CD4-positive, alpha-beta T cell (primary cell): ENCODE data around the gene ARSI. TPM values are rescaled to one million over a fixed set of nuclear protein-coding genes. Genes with fewer than 3 reads are reported as not detected.

Source experiments
- ATAC-seq: fragments of 200-7000 bp; cut with Tn5 transposase; one replicate; pipeline ENCODE4 v1.10.0; 2022; ENCODE audit warnings: mild to moderate bottlenecking; ENCODE audit not compliant: poor library complexity
- CTCF ChIA-PET: fragments of 350-600 bp; sonication (Branson Sonifier 250); formaldehyde crosslinking; loops from one replicate; lab custom pipeline; 2021; ENCODE audit warnings: antibody characterized with exemption, inconsistent platforms; lab: Charles Lee
- POLR2A ChIA-PET: fragments of 350-600 bp; sonication (Branson Sonifier 250); formaldehyde crosslinking; loops from one replicate; lab custom pipeline; 2021; ENCODE audit warnings: antibody characterized with exemption, inconsistent platforms; lab: Charles Lee
- DNase-seq, 14 experiments: peaks; one replicate each; pipeline ENCODE4 v3.0.0-alpha.2; 2013 to 2020; ENCODE audit warnings: mixed read lengths in 2 of 14
- H3K27ac ChIP-seq, 2 donors: one replicate each; pipeline versions ENCODE4 v1.5.1 to v1.7.0; 2013; ENCODE audit warnings: low read length in 2 of 2, low read depth in 1 of 2, mild to moderate bottlenecking in 1 of 2
- H3K27me3 ChIP-seq, 2 experiments: 1 replicate in 1 of 2; 2 replicates in 1 of 2; pipeline versions ENCODE4 v1.6.1 to v1.7.0; 2013; ENCODE audit warnings: low read length in 2 of 2, control low read depth in 1 of 2, mild to moderate bottlenecking in 1 of 2, moderate library complexity in 1 of 2; ENCODE audit not compliant: insufficient read depth in 2 of 2, control insufficient read depth in 1 of 2
- H3K36me3 ChIP-seq: one replicate; pipeline ENCODE4 v1.6.1; 2013; ENCODE audit warnings: low read length, control low read depth; ENCODE audit not compliant: insufficient read depth
- H3K4me1 ChIP-seq: one replicate; pipeline ENCODE4 v1.6.1; 2013; ENCODE audit warnings: low read length, control low read depth; ENCODE audit not compliant: insufficient read depth
- H3K4me3 ChIP-seq: one replicate; pipeline ENCODE4 v1.5.1; 2013; ENCODE audit warnings: mild to moderate bottlenecking, low read length, moderate library complexity
- H3K9me3 ChIP-seq, 2 experiments: 1 replicate in 1 of 2; 2 replicates in 1 of 2; pipeline versions ENCODE4 v1.6.1 to v1.7.0; 2013; ENCODE audit warnings: low read length in 2 of 2, mild to moderate bottlenecking in 2 of 2, control low read depth in 1 of 2, moderate library complexity in 1 of 2; ENCODE audit not compliant: control insufficient read depth in 1 of 2, insufficient read depth in 1 of 2
- H3K27ac Mint-ChIP-seq: one replicate; pipeline ENCODE4 v1.8.0; 2020; ENCODE audit warnings: mixed read lengths
- H3K27me3 Mint-ChIP-seq: one replicate; pipeline ENCODE4 v1.8.0; 2021; ENCODE audit warnings: mixed read lengths
- H3K36me3 Mint-ChIP-seq: one replicate; pipeline ENCODE4 v1.8.0; 2021; ENCODE audit warnings: low read depth, mixed read lengths
- H3K4me1 Mint-ChIP-seq: one replicate; pipeline ENCODE4 v1.8.0; 2021; ENCODE audit warnings: low read depth, mixed read lengths
- H3K4me3 Mint-ChIP-seq: one replicate; pipeline ENCODE4 v1.8.0; 2020; ENCODE audit warnings: mild to moderate bottlenecking, mixed read lengths
- H3K9me3 Mint-ChIP-seq: one replicate; pipeline ENCODE4 v1.8.0; 2020; ENCODE audit warnings: mixed read lengths
- CTCF ChIP-seq: fragments of 200-600 bp; IDR thresholded peaks from one replicate; pipeline ENCODE4 v1.8.0; 2022; ENCODE audit warnings: antibody characterized with exemption, mild to moderate bottlenecking
- intact Hi-C, 2 experiments: fragments of 100-400 bp; cut with DNase I in 1 of 2; cut with micrococcal nuclease in 1 of 2; formaldehyde crosslinking; loops; one replicate each; pipeline versions ENCODE4 v1.15.1 to v1.9.0; 2023 to 2025; cut with DNase I, micrococcal nuclease
- total RNA-seq, 174 experiments: library from RNA in 2 of 174; stranded (reverse) in 2 of 174; gene quantifications; one replicate each; pipeline ENCODE4 v1.2.3 and lab custom pipeline; 2021 to 2026

The ARSI gene
- total RNA-seq, 2 experiments from 2014 or later = 0.22 to 0.56 TPM

DNA sequence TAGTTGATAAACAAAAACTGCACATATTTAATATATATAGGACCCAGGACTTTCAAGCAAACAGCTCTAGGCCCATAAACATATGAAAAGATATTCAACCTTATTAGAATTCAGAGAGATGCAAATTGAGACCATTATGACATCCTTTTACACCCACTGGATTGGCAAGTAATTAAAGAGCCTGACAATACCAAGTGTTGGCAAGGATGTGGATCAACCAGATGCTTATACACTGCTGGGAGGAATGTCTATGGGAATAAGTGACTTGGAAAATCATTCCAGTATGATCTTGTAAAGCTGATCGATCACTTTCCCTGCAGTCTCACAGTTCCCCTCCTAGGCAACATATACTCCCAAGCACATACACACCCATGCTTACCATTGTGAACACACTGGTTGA lies 39.3 kb upstream of the ARSI start:
- Mint-ChIP-seq H3K4me3 (no peak overlapping the region), H3K36me3 (no peaks in the 10 kb centered on the region), H3K27me3 (no peaks in the 10 kb centered on the region), H3K27ac (no peak overlapping the region), H3K4me1 (no peaks in the 10 kb centered on the region), H3K9me3 (no peaks in the 10 kb centered on the region)
- DNase-seq (no peak), ATAC-seq (no peak)
- no peak overlapping the region for H3K27ac ChIP-seq
- ChIA-PET POLR2A (no interaction called here), CTCF (no interaction called here)
- no peaks in the 10 kb centered on the region for H3K27me3 ChIP-seq
- intact Hi-C loops = no loop called here
- peaks cover 3% of the 10 kb centered on the region for H3K4me1 ChIP-seq
- H3K36me3 ChIP-seq = no peaks in the 10 kb centered on the region
- H3K4me3 ChIP-seq = no peak overlapping the region
- no peak for TF ChIP-seq CTCF
- H3K9me3 ChIP-seq = peaks cover 0 to 3% of the 10 kb centered on the region in 2 experiments

GRCh38 chr5:150341331-150341730 lies 38.6 kb upstream of the ARSI start:
- H3K27me3 Mint-ChIP-seq = no peaks in the 10 kb centered on the region
- ChIA-PET POLR2A (no interaction called here), CTCF (no interaction called here)
- Histone ChIP-seq H3K27me3 (no peaks in the 10 kb centered on the region), H3K4me1 (peaks cover 3% of the 10 kb centered on the region), H3K27ac (no peak overlapping the region), H3K4me3 (no peak overlapping the region), H3K36me3 (no peaks in the 10 kb centered on the region), H3K9me3 (peaks cover 0 to 3% of the 10 kb centered on the region in 2 experiments)
- H3K36me3 Mint-ChIP-seq = no peaks in the 10 kb centered on the region
- H3K4me1 Mint-ChIP-seq = no peaks in the 10 kb centered on the region
- H3K27ac Mint-ChIP-seq = no peak overlapping the region
- ATAC-seq = no peak
- DNase-seq = no peak
- H3K4me3 Mint-ChIP-seq = no peak overlapping the region
- TF ChIP-seq CTCF = no peak
- no peaks in the 10 kb centered on the region for H3K9me3 Mint-ChIP-seq
- intact Hi-C loops = no loop called here

DNA sequence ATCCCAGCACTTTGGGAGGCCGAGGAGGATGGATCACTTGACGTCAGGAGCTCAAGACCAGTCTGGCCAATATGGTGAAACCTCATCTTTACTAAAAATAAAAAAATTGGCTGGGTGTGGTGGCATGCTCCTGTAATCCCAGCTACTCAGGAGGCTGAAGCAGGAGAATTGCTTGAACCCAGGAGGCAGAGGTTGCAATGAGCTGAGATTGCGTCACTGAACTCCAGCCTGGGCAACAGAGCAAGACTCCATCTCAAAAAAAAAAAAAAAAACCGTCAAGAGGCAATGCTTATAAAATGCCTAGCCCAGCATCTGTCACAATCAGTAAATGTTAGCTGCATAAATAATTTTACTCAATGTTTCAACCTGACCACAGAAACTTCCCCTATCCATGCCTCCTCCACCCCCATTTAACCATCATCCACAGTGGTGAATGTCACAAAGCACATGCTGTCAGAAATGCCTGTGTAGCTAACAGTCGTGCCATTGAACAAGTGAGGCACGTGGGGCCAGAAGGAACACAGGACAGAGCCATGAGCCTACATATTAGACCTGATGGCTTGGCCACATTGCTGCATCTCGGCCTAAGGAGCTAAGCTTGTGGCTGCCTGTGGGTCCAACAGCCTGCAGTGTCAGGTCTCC lies 38.0 kb upstream of the ARSI start:
- Mint-ChIP-seq H3K4me3 (no peak overlapping the region), H3K4me1 (no peaks in the 10 kb centered on the region), H3K9me3 (no peaks in the 10 kb centered on the region), H3K27me3 (no peaks in the 10 kb centered on the region), H3K27ac (no peak overlapping the region), H3K36me3 (no peaks in the 10 kb centered on the region)
- Histone ChIP-seq H3K9me3 (peaks cover 0 to 3% of the 10 kb centered on the region in 2 experiments), H3K4me1 (peaks cover 3% of the 10 kb centered on the region), H3K4me3 (no peak overlapping the region), H3K36me3 (no peaks in the 10 kb centered on the region), H3K27ac (no peak overlapping the region), H3K27me3 (no peaks in the 10 kb centered on the region)
- ATAC-seq (no peak), DNase-seq (no peak)
- intact Hi-C loops = no loop called here
- CTCF ChIA-PET = no interaction called here
- POLR2A ChIA-PET = no interaction called here
- TF ChIP-seq CTCF = no peak
